ENCODE results near the gene COPB2. TPM values are rescaled to one million over a fixed set of nuclear protein-coding genes. Genes with fewer than 3 reads are reported as not detected.
"Not testable (repeated sequence)": the region's sequence is repeated elsewhere in the genome, so short reads cannot be mapped to it uniquely, and the experiment has no call there.

Gene COPB2
- total RNA-seq, 1 experiment from 2014 or later = 156 TPM

DNA sequence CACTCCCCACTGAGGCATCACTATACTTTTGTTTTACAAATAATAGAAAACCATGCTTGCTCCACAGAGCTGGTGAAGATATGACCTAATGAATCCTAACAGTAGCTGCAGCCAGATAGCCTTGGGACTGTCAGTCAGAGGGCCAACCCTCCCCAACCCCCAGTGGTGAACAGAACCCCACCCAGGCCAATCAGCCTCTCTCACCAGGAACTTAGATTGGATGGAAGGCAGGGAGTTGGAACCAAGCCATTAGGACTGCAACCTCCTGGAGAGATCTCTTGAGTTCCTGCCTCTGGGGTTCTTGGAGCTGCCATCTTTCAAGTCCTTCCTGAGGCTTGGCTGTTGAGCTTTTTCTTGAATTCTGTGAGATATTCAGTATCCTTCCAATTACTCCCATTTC, 48.7 kb downstream of the COPB2 start:
- Histone ChIP-seq H3F3A (ENCODE audit: insufficient read depth, low read depth) (no peaks in the 10 kb centered on the region), H3K4me2 (no peak overlapping the region), H3K9me2 (ENCODE audit: insufficient read depth) (no peaks in the 10 kb centered on the region), H3K4me3 (no peak overlapping the region), H3K27me3 (ENCODE audit: insufficient read depth, low read depth) (no peaks in the 10 kb centered on the region), H4K20me1 (ENCODE audit: insufficient read depth) (no peaks in the 10 kb centered on the region), H3K27ac (no peak overlapping the region), H3K79me2 (ENCODE audit: low read depth) (peaks cover 18% of the 10 kb centered on the region), H2AFZ (no peak overlapping the region), H3K9me3 (ENCODE audit: insufficient read depth, low read depth) (no peaks in the 10 kb centered on the region), H3K4me1 (replicated peaks; ENCODE audit: insufficient read depth) (peaks cover 8% of the 10 kb centered on the region), H3K36me3 (ENCODE audit: low read depth) (no peaks in the 10 kb centered on the region)
- DNase-seq = no peak
- intact Hi-C loops (cut with micrococcal nuclease; ENCODE audit: unreplicated experiment) = loop anchor here (5.0 kb wide), 2 partner anchors 398 to 418 kb away; no protein-coding TSS in a partner anchor
- ChIA-PET CTCF (no interaction called here), POLR2A (ENCODE audit: unreplicated experiment) (no interaction called here)
- TF ChIP-seq, protein P1, sequence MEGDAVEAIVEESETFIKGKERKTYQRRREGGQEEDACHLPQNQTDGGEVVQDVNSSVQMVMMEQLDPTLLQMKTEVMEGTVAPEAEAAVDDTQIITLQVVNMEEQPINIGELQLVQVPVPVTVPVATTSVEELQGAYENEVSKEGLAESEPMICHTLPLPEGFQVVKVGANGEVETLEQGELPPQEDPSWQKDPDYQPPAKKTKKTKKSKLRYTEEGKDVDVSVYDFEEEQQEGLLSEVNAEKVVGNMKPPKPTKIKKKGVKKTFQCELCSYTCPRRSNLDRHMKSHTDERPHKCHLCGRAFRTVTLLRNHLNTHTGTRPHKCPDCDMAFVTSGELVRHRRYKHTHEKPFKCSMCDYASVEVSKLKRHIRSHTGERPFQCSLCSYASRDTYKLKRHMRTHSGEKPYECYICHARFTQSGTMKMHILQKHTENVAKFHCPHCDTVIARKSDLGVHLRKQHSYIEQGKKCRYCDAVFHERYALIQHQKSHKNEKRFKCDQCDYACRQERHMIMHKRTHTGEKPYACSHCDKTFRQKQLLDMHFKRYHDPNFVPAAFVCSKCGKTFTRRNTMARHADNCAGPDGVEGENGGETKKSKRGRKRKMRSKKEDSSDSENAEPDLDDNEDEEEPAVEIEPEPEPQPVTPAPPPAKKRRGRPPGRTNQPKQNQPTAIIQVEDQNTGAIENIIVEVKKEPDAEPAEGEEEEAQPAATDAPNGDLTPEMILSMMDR (conservative IDR thresholded peaks at IDR 0.05) = no peak
- no peak for TF ChIP-seq EZH2 (IDR thresholded peaks at IDR 0.05; ENCODE audit: low read depth)
- BruUV-seq (replicated peaks) = no TSS peak

DNA sequence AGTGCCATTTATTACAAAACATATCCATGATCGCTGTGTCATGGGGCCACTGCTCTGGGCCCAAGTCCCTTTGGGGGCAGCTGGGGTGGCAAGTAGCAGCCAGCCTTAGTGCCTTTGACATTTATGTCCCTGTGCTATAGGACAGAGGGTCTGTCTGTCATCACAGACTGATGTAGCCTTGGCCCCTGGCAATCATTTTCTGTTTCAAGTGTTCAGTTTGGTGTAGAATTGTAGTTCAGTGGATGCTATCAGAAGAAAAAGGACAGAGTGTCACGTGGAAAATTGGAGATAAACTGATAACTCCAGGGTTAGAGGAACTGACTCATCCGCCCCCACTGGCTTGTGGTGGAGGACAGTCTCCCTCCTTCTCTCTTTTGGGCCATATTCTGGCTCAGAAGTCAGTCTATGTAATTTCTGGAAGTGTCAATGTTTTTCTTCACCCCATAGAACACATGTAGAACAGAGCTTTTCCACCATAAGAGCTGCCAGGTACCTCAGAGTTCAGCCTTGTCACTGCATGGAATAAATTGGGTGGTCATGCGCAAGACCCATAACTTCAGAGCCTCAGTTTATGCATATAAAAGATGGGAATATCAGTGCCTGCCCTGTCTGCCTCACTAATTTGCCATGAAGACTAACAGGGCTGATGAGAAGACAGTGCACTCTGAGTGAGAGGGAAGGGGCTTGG, 50.1 kb downstream of the COPB2 start:
- no peaks in the 10 kb centered on the region for H3K36me3 ChIP-seq (ENCODE audit: low read depth)
- POLR2A ChIA-PET (ENCODE audit: unreplicated experiment) = no interaction called here
- intact Hi-C loops (cut with micrococcal nuclease; ENCODE audit: unreplicated experiment) = no loop called here

DNA sequence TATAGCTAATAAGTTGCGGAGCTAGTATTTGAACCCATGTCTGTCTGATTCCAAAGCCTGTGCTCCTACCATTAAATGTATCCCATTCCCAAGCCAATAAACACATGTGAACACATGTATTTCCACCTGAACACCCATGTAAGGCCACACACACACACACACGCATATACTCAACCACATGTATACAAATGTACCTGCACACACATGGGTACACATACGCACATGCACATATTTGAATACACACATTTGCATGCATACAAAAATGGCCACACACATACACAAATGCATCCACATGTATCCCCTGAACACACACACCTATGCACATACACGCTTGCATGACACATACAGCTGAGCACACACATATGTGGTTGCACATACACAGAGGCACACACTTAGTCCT, 51.0 kb downstream of the COPB2 start:
- Histone ChIP-seq H3K4me2 (no peak overlapping the region), H3K27ac (no peak overlapping the region), H3K36me3 (ENCODE audit: low read depth) (no peaks in the 10 kb centered on the region), H4K20me1 (ENCODE audit: insufficient read depth) (no peaks in the 10 kb centered on the region), H2AFZ (no peak overlapping the region), H3K27me3 (ENCODE audit: insufficient read depth, low read depth) (no peaks in the 10 kb centered on the region; the same call in 1 of the 2 replicates), H3K4me3 (no peak overlapping the region), H3K9me3 (ENCODE audit: insufficient read depth, low read depth) (no peaks in the 10 kb centered on the region), H3K9me2 (ENCODE audit: insufficient read depth) (no peaks in the 10 kb centered on the region), H3F3A (ENCODE audit: insufficient read depth, low read depth) (no peaks in the 10 kb centered on the region), H3K4me1 (replicated peaks; ENCODE audit: insufficient read depth) (no peaks in the 10 kb centered on the region), H3K79me2 (ENCODE audit: low read depth) (no peaks in the 10 kb centered on the region)
- no peak for DNase-seq
- TF ChIP-seq, protein P1 (conservative IDR thresholded peaks at IDR 0.05) = no peak
- no peak for TF ChIP-seq EZH2 (IDR thresholded peaks at IDR 0.05; ENCODE audit: low read depth)
- CTCF ChIA-PET = no interaction called here
- BruUV-seq (replicated peaks) = no TSS peak
- POLR2A ChIA-PET (ENCODE audit: unreplicated experiment) = no interaction called here
- intact Hi-C loops (cut with micrococcal nuclease; ENCODE audit: unreplicated experiment) = no loop called here

More for the DNA sequence above, 50.1 kb downstream of the COPB2 start:
- Histone ChIP-seq H3K4me3 (no peak overlapping the region), H3K4me2 (no peak overlapping the region), H3K9me2 (ENCODE audit: insufficient read depth) (no peaks in the 10 kb centered on the region), H3K9me3 (ENCODE audit: insufficient read depth, low read depth) (no peaks in the 10 kb centered on the region), H3F3A (ENCODE audit: insufficient read depth, low read depth) (no peaks in the 10 kb centered on the region), H3K79me2 (ENCODE audit: low read depth) (peaks cover 4% of the 10 kb centered on the region), H3K27ac (no peak overlapping the region), H2AFZ (no peak overlapping the region), H3K27me3 (ENCODE audit: insufficient read depth, low read depth) (no peaks in the 10 kb centered on the region), H4K20me1 (ENCODE audit: insufficient read depth) (no peaks in the 10 kb centered on the region), H3K4me1 (replicated peaks; ENCODE audit: insufficient read depth) (no peaks in the 10 kb centered on the region)
- CTCF ChIA-PET = no interaction called here
- BruUV-seq (replicated peaks) = no TSS peak
- DNase-seq = no peak
- TF ChIP-seq, protein P1 (conservative IDR thresholded peaks at IDR 0.05) = no peak
- TF ChIP-seq EZH2 (IDR thresholded peaks at IDR 0.05; ENCODE audit: low read depth) = no peak

DNA sequence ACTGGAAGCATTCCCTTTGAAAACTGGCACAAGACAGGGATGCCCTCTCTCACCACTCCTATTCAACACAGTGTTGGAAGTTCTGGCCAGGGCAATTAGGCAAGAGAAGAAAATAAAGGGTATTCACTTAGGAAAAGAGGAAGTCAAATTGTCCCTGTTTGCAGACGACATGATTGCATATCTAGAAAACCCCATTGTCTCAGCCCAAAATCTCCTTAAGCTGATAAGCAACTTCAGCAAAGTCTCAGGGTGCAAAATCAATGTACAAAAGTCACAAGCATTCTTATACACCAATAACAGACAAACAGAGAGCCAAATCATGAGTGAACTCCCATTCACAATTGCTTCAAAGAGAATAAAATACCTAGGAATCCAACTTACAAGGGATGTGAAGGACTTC, 54.8 kb downstream of the COPB2 start:
- DNase-seq; H3K4me3 ChIP-seq; H3K9me3 ChIP-seq (ENCODE audit: insufficient read depth, low read depth); POLR2A ChIA-PET (ENCODE audit: unreplicated experiment); H2AFZ ChIP-seq; BruUV-seq (replicated peaks); H3K9me2 ChIP-seq (ENCODE audit: insufficient read depth); H3K79me2 ChIP-seq (ENCODE audit: low read depth); H3F3A ChIP-seq (ENCODE audit: insufficient read depth, low read depth); CTCF ChIA-PET; H3K4me1 ChIP-seq (replicated peaks; ENCODE audit: insufficient read depth); H3K27ac ChIP-seq; H4K20me1 ChIP-seq (ENCODE audit: insufficient read depth); H3K36me3 ChIP-seq (ENCODE audit: low read depth); H3K27me3 ChIP-seq (ENCODE audit: insufficient read depth, low read depth); intact Hi-C loops (cut with micrococcal nuclease; ENCODE audit: unreplicated experiment); H3K4me2 ChIP-seq: not testable (repeated sequence)
